GM21360 (cell line): ENCODE measurements around the gene CFAP68.
A peak's percentile ranks its signal among the peaks of the same experiment; 100 is the strongest.
"Not testable (repeated sequence)": the region's sequence is repeated elsewhere in the genome, so short reads cannot be mapped to it uniquely, and the experiment has no call there.

Experiments
- ATAC-seq: cut with Tn5 transposase; IDR thresholded peaks from one replicate; pipeline ENCODE4 v1.9.1; 2021; ENCODE audit warnings: mild to moderate bottlenecking, moderate library complexity; ENCODE audit not compliant: unreplicated experiment

The CFAP68 gene

GRCh38 chr11:111916768-111917167 is 37.4 kb downstream of the CFAP68 start:
- no peak for ATAC-seq

GRCh38 chr11:111917312-111917711 is 38.0 kb downstream of the CFAP68 start:
- no peak for ATAC-seq

- no peak for ATAC-seq
These were observed 38.4 kb downstream of the CFAP68 start for GRCh38 chr11:111917788-111918187.

- ATAC-seq: no peak
These were observed 39.3 kb downstream of the CFAP68 start, which contains the start of gene C11orf52 for GRCh38 chr11:111918390-111919256. C11orf52 (plus strand) TSS chr11:111918913; CDS start chr11:111918973, 60 bp downstream.

GRCh38 chr11:111920908-111921307 is 41.6 kb downstream of the CFAP68 start:
- ATAC-seq: no peak

- no peak for ATAC-seq
These were observed 42.3 kb downstream of the CFAP68 start for GRCh38 chr11:111921541-111922230.

GRCh38 chr11:111922803-111923202 is 43.5 kb downstream of the CFAP68 start:
- no peak for ATAC-seq

GRCh38 chr11:111923351-111923788 is 44.0 kb downstream of the CFAP68 start:
- ATAC-seq: no peak

- ATAC-seq: no peak
These were observed 44.6 kb downstream of the CFAP68 start for GRCh38 chr11:111923951-111924350.

GRCh38 chr11:111925953-111926352 is 46.6 kb downstream of the CFAP68 start:
- ATAC-seq: no peak

- peak; percentile 93 for ATAC-seq
These were observed 47.4 kb downstream of the CFAP68 start for GRCh38 chr11:111926505-111927391.

- no peak for ATAC-seq
These were observed 51.1 kb downstream of the CFAP68 start for GRCh38 chr11:111930472-111930871.

GRCh38 chr11:111932611-111932950 is 53.2 kb downstream of the CFAP68 start:
- ATAC-seq: no peak

- ATAC-seq: not testable (repeated sequence)
These were observed 53.8 kb downstream of the CFAP68 start for GRCh38 chr11:111933176-111933575.

GRCh38 chr11:111933872-111934271 is 54.5 kb downstream of the CFAP68 start:
- no peak for ATAC-seq

GRCh38 chr11:111934306-111934705 is 55.0 kb downstream of the CFAP68 start:
- ATAC-seq: no peak
